ENCODE data around the gene HS3ST3A1. TPM values are rescaled to one million over a fixed set of nuclear protein-coding genes. Genes with fewer than 3 reads are reported as not detected.

The HS3ST3A1 gene
- total RNA-seq, 1 donor from 2014 or later, result 0.16 TPM

- H3K36me3 ChIP-seq, result no peaks in the 10 kb centered on the region
- intact Hi-C loops (cut with micrococcal nuclease), result no loop called here
- H3K4me1 ChIP-seq, result no peaks in the 10 kb centered on the region
- H3K9me3 ChIP-seq (replicated peaks), result no peaks in the 10 kb centered on the region
- no peaks in the 10 kb centered on the region for H3K27me3 ChIP-seq (ENCODE audit: low read depth)
- TF ChIP-seq CTCF (IDR thresholded peaks at IDR 0.05; ENCODE audit: borderline replicate concordance), result no peak
- no peak overlapping the region for H3K4me3 ChIP-seq
- H3K27ac ChIP-seq (replicated peaks), result no peak overlapping the region
- DNase-seq, result no peak
Measured at GRCh38 chr17:13635951-13636350, 34.2 kb upstream of the HS3ST3A1 start.

GRCh38 chr17:13634021-13634420 is 32.3 kb upstream of the HS3ST3A1 start:
- H3K27me3 ChIP-seq (ENCODE audit: low read depth), result no peaks in the 10 kb centered on the region
- intact Hi-C loops (cut with micrococcal nuclease), result no loop called here

GRCh38 chr17:13631529-13631928 is 29.8 kb upstream of the HS3ST3A1 start:
- no peak for TF ChIP-seq CTCF (IDR thresholded peaks at IDR 0.05; ENCODE audit: borderline replicate concordance)
- Histone ChIP-seq H3K9me3 (replicated peaks) (no peaks in the 10 kb centered on the region), H3K4me1 (no peaks in the 10 kb centered on the region), H3K27ac (replicated peaks) (no peak overlapping the region), H3K27me3 (ENCODE audit: low read depth) (no peaks in the 10 kb centered on the region), H3K4me3 (no peak overlapping the region), H3K36me3 (no peaks in the 10 kb centered on the region)
- intact Hi-C loops (cut with micrococcal nuclease), result no loop called here
- DNase-seq, result no peak

More at GRCh38 chr17:13634021-13634420, 32.3 kb upstream of the HS3ST3A1 start:
- no peak for DNase-seq
- Histone ChIP-seq H3K4me3 (no peak overlapping the region), H3K4me1 (no peaks in the 10 kb centered on the region), H3K9me3 (replicated peaks) (no peaks in the 10 kb centered on the region), H3K36me3 (no peaks in the 10 kb centered on the region), H3K27ac (replicated peaks) (no peak overlapping the region)
- TF ChIP-seq CTCF (IDR thresholded peaks at IDR 0.05; ENCODE audit: borderline replicate concordance), result no peak

GRCh38 chr17:13626703-13627102 is 25.0 kb upstream of the HS3ST3A1 start:
- peaks cover 6% of the 10 kb centered on the region for H3K27me3 ChIP-seq (ENCODE audit: low read depth)

GRCh38 chr17:13619462-13619861 is 17.7 kb upstream of the HS3ST3A1 start:
- Histone ChIP-seq H3K27ac (replicated peaks) (no peak overlapping the region), H3K9me3 (replicated peaks) (peaks cover 18% of the 10 kb centered on the region), H3K4me1 (no peaks in the 10 kb centered on the region), H3K27me3 (ENCODE audit: low read depth) (peaks cover 6% of the 10 kb centered on the region), H3K4me3 (no peak overlapping the region), H3K36me3 (no peaks in the 10 kb centered on the region)
- no peak for DNase-seq
- TF ChIP-seq CTCF (IDR thresholded peaks at IDR 0.05; ENCODE audit: borderline replicate concordance), result no peak
- intact Hi-C loops (cut with micrococcal nuclease), result no loop called here

More at GRCh38 chr17:13626703-13627102, 25.0 kb upstream of the HS3ST3A1 start:
- Histone ChIP-seq H3K27ac (replicated peaks) (no peak overlapping the region), H3K36me3 (no peaks in the 10 kb centered on the region), H3K9me3 (replicated peaks) (peaks cover 7% of the 10 kb centered on the region), H3K4me3 (no peak overlapping the region), H3K4me1 (no peaks in the 10 kb centered on the region)
- TF ChIP-seq CTCF (IDR thresholded peaks at IDR 0.05; ENCODE audit: borderline replicate concordance), result no peak
- DNase-seq, result no peak
- intact Hi-C loops (cut with micrococcal nuclease), result no loop called here

GRCh38 chr17:13616031-13616430 is 14.3 kb upstream of the HS3ST3A1 start:
- H3K36me3 ChIP-seq, result no peaks in the 10 kb centered on the region
- H3K4me1 ChIP-seq, result no peaks in the 10 kb centered on the region
- no peak overlapping the region for H3K4me3 ChIP-seq
- intact Hi-C loops (cut with micrococcal nuclease), result no loop called here
- TF ChIP-seq CTCF (IDR thresholded peaks at IDR 0.05; ENCODE audit: borderline replicate concordance), result no peak
- no peaks in the 10 kb centered on the region for H3K27me3 ChIP-seq (ENCODE audit: low read depth)
- no peak for DNase-seq
- H3K27ac ChIP-seq (replicated peaks), result no peak overlapping the region
- H3K9me3 ChIP-seq (replicated peaks), result peaks cover 11% of the 10 kb centered on the region

Measured in left ventricle myocardium inferior (tissue), 1 donor.